ENCODE measurements around the gene UMODL1. TPM values are rescaled to one million over a fixed set of nuclear protein-coding genes. Genes with fewer than 3 reads are reported as not detected.
A peak's percentile ranks its signal among the peaks of the same experiment; 100 is the strongest.

UMODL1 gene
- polyA plus RNA-seq, 3 donors = not detected

DNA sequence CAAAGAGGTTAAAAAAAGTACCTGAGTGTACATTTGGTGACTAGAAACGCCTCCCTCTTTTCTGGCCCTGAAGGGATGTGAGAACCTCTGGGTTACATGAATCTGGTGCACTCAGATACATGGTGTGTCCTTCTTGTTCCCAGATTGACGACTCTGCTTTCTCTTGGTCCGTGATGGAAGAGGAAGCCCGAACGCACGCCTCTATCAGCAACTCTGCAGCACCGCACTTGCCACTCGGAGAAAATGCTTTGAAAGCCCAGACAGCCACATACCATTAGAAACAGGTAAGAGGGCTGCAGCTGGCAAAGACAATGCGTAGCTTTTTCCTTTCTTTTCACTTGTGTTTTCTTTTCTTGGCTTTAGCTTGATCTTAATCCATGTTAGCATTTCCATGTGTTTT lies 39.9 kb upstream of the UMODL1 start:
- H3K79me2 ChIP-seq (ENCODE audit: insufficient read depth, low read length) = no peaks in the 10 kb centered on the region
- Mint-ChIP-seq H3K9me3 (peaks cover 0 to 2% (median 0%) of the 10 kb centered on the region in 7 donors), H3K27ac (peak overlapping the region in 1 of 7 donors; percentile 31), H3K36me3 (no peaks in the 10 kb centered on the region), H3K4me3 (no peak overlapping the region), H3K4me1 (peaks cover 9% of the 10 kb centered on the region), H3K27me3 (ENCODE audit: low read depth in 3 of 3) (peaks cover 0 to 6% (median 3%) of the 10 kb centered on the region in 3 donors)
- H4K20me1 ChIP-seq (ENCODE audit: insufficient read depth, low read length) = no peaks in the 10 kb centered on the region
- H3K27me3 ChIP-seq (ENCODE audit: control insufficient read depth in 2 of 2, insufficient read depth in 2 of 2, low read length in 2 of 2) = no peaks in the 10 kb centered on the region
- H3K9ac ChIP-seq (ENCODE audit: insufficient read depth, low read length, poor library complexity, severe bottlenecking) = no peak overlapping the region
- H3K4me1 ChIP-seq (ENCODE audit: control insufficient read depth in 1 of 2, insufficient read depth in 2 of 2, low read length in 2 of 2) = peaks cover 0 to 4% of the 10 kb centered on the region in 2 donors
- no peak overlapping the region for H3K27ac ChIP-seq (ENCODE audit: low read depth in 1 of 2, low read length in 2 of 2)
- no peak for DNase-seq
- intact Hi-C loops (cut with micrococcal nuclease) = no loop called here
- no peaks in the 10 kb centered on the region for H3K36me3 ChIP-seq (replicated peaks in 1 of 2; ENCODE audit: control insufficient read depth in 1 of 2, insufficient read depth in 2 of 2, low read length in 2 of 2)
- H2AFZ ChIP-seq (ENCODE audit: insufficient read depth, low read depth, low read length, poor library complexity, severe bottlenecking) = no peak overlapping the region
- no peak overlapping the region for H3K4me3 ChIP-seq (replicated peaks in 1 of 3; ENCODE audit: low read depth in 2 of 3, low read length in 3 of 3)
- TF ChIP-seq, protein P1, sequence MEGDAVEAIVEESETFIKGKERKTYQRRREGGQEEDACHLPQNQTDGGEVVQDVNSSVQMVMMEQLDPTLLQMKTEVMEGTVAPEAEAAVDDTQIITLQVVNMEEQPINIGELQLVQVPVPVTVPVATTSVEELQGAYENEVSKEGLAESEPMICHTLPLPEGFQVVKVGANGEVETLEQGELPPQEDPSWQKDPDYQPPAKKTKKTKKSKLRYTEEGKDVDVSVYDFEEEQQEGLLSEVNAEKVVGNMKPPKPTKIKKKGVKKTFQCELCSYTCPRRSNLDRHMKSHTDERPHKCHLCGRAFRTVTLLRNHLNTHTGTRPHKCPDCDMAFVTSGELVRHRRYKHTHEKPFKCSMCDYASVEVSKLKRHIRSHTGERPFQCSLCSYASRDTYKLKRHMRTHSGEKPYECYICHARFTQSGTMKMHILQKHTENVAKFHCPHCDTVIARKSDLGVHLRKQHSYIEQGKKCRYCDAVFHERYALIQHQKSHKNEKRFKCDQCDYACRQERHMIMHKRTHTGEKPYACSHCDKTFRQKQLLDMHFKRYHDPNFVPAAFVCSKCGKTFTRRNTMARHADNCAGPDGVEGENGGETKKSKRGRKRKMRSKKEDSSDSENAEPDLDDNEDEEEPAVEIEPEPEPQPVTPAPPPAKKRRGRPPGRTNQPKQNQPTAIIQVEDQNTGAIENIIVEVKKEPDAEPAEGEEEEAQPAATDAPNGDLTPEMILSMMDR (IDR thresholded peaks at IDR 0.05) = no peak
- no peak overlapping the region for H3K4me2 ChIP-seq (replicated peaks; ENCODE audit: extremely low read depth, low read length, poor library complexity, severe bottlenecking)
- WGBS (ENCODE audit: insufficient coverage) = 95% methylated on average over 5 of the region's 9 CpGs
- no peaks in the 10 kb centered on the region for H3K9me3 ChIP-seq (replicated peaks in 1 of 2; ENCODE audit: control insufficient read depth in 1 of 2, insufficient read depth in 1 of 2, low read length in 2 of 2)

DNA sequence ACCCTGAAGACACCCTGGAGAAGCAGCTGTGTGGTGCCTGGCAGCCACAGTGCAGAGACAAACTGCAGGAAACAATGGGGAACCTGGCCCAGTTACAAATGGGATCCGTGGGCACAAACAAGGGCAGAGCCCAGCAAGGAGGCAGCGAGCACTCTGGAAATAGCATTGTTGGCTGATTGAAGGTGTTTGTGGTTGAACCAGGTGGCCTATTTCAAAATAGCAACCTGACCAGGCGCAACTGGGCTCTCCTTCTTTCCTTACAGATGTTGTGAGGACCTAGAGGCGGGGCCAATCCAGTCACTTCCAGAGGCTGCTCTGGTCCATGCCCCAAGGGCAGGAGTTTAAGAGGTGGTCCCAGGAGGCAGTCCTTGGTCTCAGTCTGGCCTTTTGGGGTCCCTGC lies 39.3 kb upstream of the UMODL1 start:
- no peak overlapping the region for H2AFZ ChIP-seq (ENCODE audit: insufficient read depth, low read depth, low read length, poor library complexity, severe bottlenecking)
- no peaks in the 10 kb centered on the region for H3K36me3 Mint-ChIP-seq
- WGBS (ENCODE audit: insufficient coverage) = 67% methylated on average over 4 of the region's 4 CpGs

More for the DNA sequence above, 39.3 kb upstream of the UMODL1 start:
- H4K20me1 ChIP-seq (ENCODE audit: insufficient read depth, low read length) = no peaks in the 10 kb centered on the region
- no peak for DNase-seq
- no peaks in the 10 kb centered on the region for H3K27me3 ChIP-seq (ENCODE audit: control insufficient read depth in 2 of 2, insufficient read depth in 2 of 2, low read length in 2 of 2)
- H3K27me3 Mint-ChIP-seq (ENCODE audit: low read depth in 3 of 3) = peaks cover 0 to 6% (median 3%) of the 10 kb centered on the region in 3 donors
- no peaks in the 10 kb centered on the region for H3K79me2 ChIP-seq (ENCODE audit: insufficient read depth, low read length)
- H3K27ac ChIP-seq (ENCODE audit: low read depth in 1 of 2, low read length in 2 of 2) = no peak overlapping the region
- peak overlapping the region in 1 of 7 donors; percentile 31 for H3K27ac Mint-ChIP-seq
- H3K9me3 ChIP-seq (replicated peaks in 1 of 2; ENCODE audit: control insufficient read depth in 1 of 2, insufficient read depth in 1 of 2, low read length in 2 of 2) = no peaks in the 10 kb centered on the region
- peaks cover 9% of the 10 kb centered on the region for H3K4me1 Mint-ChIP-seq
- H3K4me2 ChIP-seq (replicated peaks; ENCODE audit: extremely low read depth, low read length, poor library complexity, severe bottlenecking) = no peak overlapping the region
- H3K9me3 Mint-ChIP-seq = peaks cover 0 to 2% (median 0%) of the 10 kb centered on the region in 7 donors
- no peaks in the 10 kb centered on the region for H3K36me3 ChIP-seq (replicated peaks in 1 of 2; ENCODE audit: control insufficient read depth in 1 of 2, insufficient read depth in 2 of 2, low read length in 2 of 2)
- peaks cover 0 to 4% of the 10 kb centered on the region in 2 donors for H3K4me1 ChIP-seq (ENCODE audit: control insufficient read depth in 1 of 2, insufficient read depth in 2 of 2, low read length in 2 of 2)
- intact Hi-C loops (cut with micrococcal nuclease) = no loop called here
- H3K4me3 ChIP-seq (replicated peaks in 1 of 3; ENCODE audit: low read depth in 2 of 3, low read length in 3 of 3) = no peak overlapping the region
- H3K9ac ChIP-seq (ENCODE audit: insufficient read depth, low read length, poor library complexity, severe bottlenecking) = no peak overlapping the region
- H3K4me3 Mint-ChIP-seq = no peak overlapping the region
- TF ChIP-seq, protein P1 (IDR thresholded peaks at IDR 0.05) = no peak
